ENCODE results near the gene DUSP19.

GRCh38 chr2:183063083-183063482 is 15.5 kb upstream of the DUSP19 start:
- TF ChIP-seq CTCF (IDR thresholded peaks at IDR 0.05 in 2 of 3, conservative IDR thresholded peaks at IDR 0.05 in 1 of 3; ENCODE audit: control insufficient read depth in 2 of 3, extremely low read depth in 1 of 3, insufficient read depth in 1 of 3, low read depth in 3 of 3, low read length in 3 of 3) (no peak), ASH2L (IDR thresholded peaks at IDR 0.05; ENCODE audit: borderline replicate concordance, low read depth) (no peak), ZNF384 (IDR thresholded peaks at IDR 0.05; ENCODE audit: borderline replicate concordance, low read depth, low read length) (no peak), SIN3A (IDR thresholded peaks at IDR 0.05; ENCODE audit: low read depth, low read length) (no peak), POLR2A (IDR thresholded peaks at IDR 0.05; ENCODE audit: low read depth, low read length) (no peak), SPI1 (IDR thresholded peaks at IDR 0.05; ENCODE audit: borderline replicate concordance, insufficient read depth, low read depth, low read length) (no peak), BHLHE40 (IDR thresholded peaks at IDR 0.05; ENCODE audit: borderline replicate concordance in 1 of 2, low read depth in 2 of 2, low read length in 1 of 2) (no peak), YY1 (IDR thresholded peaks at IDR 0.05; ENCODE audit: low read depth, low read length) (no peak)
- TF ChIP-seq, protein P1, sequence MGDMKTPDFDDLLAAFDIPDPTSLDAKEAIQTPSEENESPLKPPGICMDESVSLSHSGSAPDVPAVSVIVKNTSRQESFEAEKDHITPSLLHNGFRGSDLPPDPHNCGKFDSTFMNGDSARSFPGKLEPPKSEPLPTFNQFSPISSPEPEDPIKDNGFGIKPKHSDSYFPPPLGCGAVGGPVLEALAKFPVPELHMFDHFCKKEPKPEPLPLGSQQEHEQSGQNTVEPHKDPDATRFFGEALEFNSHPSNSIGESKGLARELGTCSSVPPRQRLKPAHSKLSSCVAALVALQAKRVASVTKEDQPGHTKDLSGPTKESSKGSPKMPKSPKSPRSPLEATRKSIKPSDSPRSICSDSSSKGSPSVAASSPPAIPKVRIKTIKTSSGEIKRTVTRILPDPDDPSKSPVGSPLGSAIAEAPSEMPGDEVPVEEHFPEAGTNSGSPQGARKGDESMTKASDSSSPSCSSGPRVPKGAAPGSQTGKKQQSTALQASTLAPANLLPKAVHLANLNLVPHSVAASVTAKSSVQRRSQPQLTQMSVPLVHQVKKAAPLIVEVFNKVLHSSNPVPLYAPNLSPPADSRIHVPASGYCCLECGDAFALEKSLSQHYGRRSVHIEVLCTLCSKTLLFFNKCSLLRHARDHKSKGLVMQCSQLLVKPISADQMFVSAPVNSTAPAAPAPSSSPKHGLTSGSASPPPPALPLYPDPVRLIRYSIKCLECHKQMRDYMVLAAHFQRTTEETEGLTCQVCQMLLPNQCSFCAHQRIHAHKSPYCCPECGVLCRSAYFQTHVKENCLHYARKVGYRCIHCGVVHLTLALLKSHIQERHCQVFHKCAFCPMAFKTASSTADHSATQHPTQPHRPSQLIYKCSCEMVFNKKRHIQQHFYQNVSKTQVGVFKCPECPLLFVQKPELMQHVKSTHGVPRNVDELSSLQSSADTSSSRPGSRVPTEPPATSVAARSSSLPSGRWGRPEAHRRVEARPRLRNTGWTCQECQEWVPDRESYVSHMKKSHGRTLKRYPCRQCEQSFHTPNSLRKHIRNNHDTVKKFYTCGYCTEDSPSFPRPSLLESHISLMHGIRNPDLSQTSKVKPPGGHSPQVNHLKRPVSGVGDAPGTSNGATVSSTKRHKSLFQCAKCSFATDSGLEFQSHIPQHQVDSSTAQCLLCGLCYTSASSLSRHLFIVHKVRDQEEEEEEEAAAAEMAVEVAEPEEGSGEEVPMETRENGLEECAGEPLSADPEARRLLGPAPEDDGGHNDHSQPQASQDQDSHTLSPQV (IDR thresholded peaks at IDR 0.05) = no peak
